DMS114 treated with DMSO at 0.1 percent for 48 hours (cell line): ENCODE measurements around the gene ZDHHC12.

Experiments used
- DNase-seq: peaks from one replicate; lab custom pipeline; 2025; ENCODE audit not compliant: unreplicated experiment; lab: John Stamatoyannopoulos, UW

ZDHHC12 gene

GRCh38 chr9:128731093-128731492 lies 7.2 kb upstream of the ZDHHC12 start:
- DNase-seq = no peak

GRCh38 chr9:128729766-128730517 lies 6.0 kb upstream of the ZDHHC12 start:
- DNase-seq = no peak

- DNase-seq = no peak
Measured at GRCh38 chr9:128729302-128729701, 5.4 kb upstream of the ZDHHC12 start.

GRCh38 chr9:128728298-128728697 lies 4.4 kb upstream of the ZDHHC12 start:
- no peak for DNase-seq

- DNase-seq = no peak
Measured at GRCh38 chr9:128727640-128728248, 3.8 kb upstream of the ZDHHC12 start.

- peak; percentile 46 for DNase-seq
Measured at GRCh38 chr9:128724744-128725211, 851 bp upstream of the ZDHHC12 start.

GRCh38 chr9:128723352-128723865 lies 518 bp downstream of the ZDHHC12 start:
- no peak for DNase-seq

GRCh38 chr9:128722380-128723351 lies 1.3 kb downstream of the ZDHHC12 start:
- DNase-seq = no peak

- no peak for DNase-seq
Measured at GRCh38 chr9:128721487-128722010, 2.4 kb downstream of the ZDHHC12 start.

GRCh38 chr9:128720841-128721486 lies 3.0 kb downstream of the ZDHHC12 start:
- DNase-seq = no peak

- DNase-seq = no peak
Measured at GRCh38 chr9:128719919-128720605, 3.9 kb downstream of the ZDHHC12 start.

- no peak for DNase-seq
Measured at GRCh38 chr9:128718475-128718874, 5.5 kb downstream of the ZDHHC12 start.

GRCh38 chr9:128718047-128718446 lies 5.9 kb downstream of the ZDHHC12 start:
- no peak for DNase-seq

- no peak for DNase-seq
Measured at GRCh38 chr9:128716581-128717254, 7.2 kb downstream of the ZDHHC12 start.

- DNase-seq = no peak
Measured at GRCh38 chr9:128715436-128715750, 8.5 kb downstream of the ZDHHC12 start.

GRCh38 chr9:128714586-128715435 lies 9.1 kb downstream of the ZDHHC12 start:
- DNase-seq = no peak

GRCh38 chr9:128713941-128714573 lies 9.9 kb downstream of the ZDHHC12 start:
- DNase-seq = no peak

- DNase-seq = no peak
Measured at GRCh38 chr9:128713411-128713780, 10.5 kb downstream of the ZDHHC12 start.
